K562 (cell line): ENCODE data around the gene HYAL1.

Source experiments
- CEBPB ChIP-seq: fragments of 450-650 bp; IDR thresholded peaks from 2 replicates; pipeline ENCODE4 v1.6.1; 2016; ENCODE audit warnings: missing genetic modification characterization, missing compliant biosample characterization
- CHCHD3 ChIP-seq: fragments of 250-450 bp; sonication (Bioruptor Pico); IDR thresholded peaks from 2 replicates; pipeline ENCODE4 v2.1.2; 2022; ENCODE audit warnings: mild to moderate bottlenecking
- MEIS2 ChIP-seq: fragments of 450-650 bp; IDR thresholded peaks from 2 replicates; pipeline ENCODE4 v1.6.1; 2014; ENCODE audit warnings: mild to moderate bottlenecking; ENCODE audit not compliant: partially characterized antibody
- NR3C1 ChIP-seq: sonication (generic); formaldehyde crosslinking; IDR thresholded peaks from 2 replicates; pipeline ENCODE4 v1.8.1; 2022; ENCODE audit warnings: missing genetic modification reagents
- POLR2A ChIP-seq: fragments of 450-650 bp; conservative IDR thresholded peaks from 2 replicates; pipeline ENCODE4 v1.6.1; 2016
- SIN3A ChIP-seq, 2 experiments: fragments of 150-350 bp in 1 of 2; IDR thresholded peaks; 2 replicates each; pipeline ENCODE4 v1.6.1; 2011 to 2016; ENCODE audit warnings: borderline replicate concordance in 2 of 2, low read depth in 2 of 2, low read length in 2 of 2, mild to moderate bottlenecking in 2 of 2, moderate library complexity in 2 of 2; ENCODE audit not compliant: control insufficient read depth in 1 of 2
- STAG1 ChIP-seq: sonication (generic); formaldehyde crosslinking; IDR thresholded peaks from 2 replicates; pipeline ENCODE4 v1.5.0; 2020; ENCODE audit warnings: missing genetic modification reagents, borderline replicate concordance
- TCF7L2 ChIP-seq: fragments of 150-350 bp; IDR thresholded peaks from 2 replicates; pipeline ENCODE4 v1.6.1; 2016; ENCODE audit warnings: low read depth, mild to moderate bottlenecking, low read length, moderate library complexity
- U2AF1 ChIP-seq: fragments of 200-400 bp; formaldehyde crosslinking; optimal IDR thresholded peaks from 2 replicates; pipeline ENCODE3; 2017; ENCODE audit warnings: mild to moderate bottlenecking, low read depth, low read length, moderate library complexity
- TF ChIP-seq, protein P1 (sequence below), 2 experiments: fragments of 450-650 bp in 1 of 2; sonication (generic) in 1 of 2; formaldehyde crosslinking in 1 of 2; IDR thresholded peaks in 1 of 2; conservative IDR thresholded peaks in 1 of 2; 2 replicates each; pipeline versions ENCODE4 v1.6.1 to v1.8.1; 2016 to 2023; ENCODE audit warnings: mild to moderate bottlenecking in 2 of 2, moderate library complexity in 2 of 2, inconsistent platforms in 1 of 2, missing genetic modification reagents in 1 of 2

DNA sequence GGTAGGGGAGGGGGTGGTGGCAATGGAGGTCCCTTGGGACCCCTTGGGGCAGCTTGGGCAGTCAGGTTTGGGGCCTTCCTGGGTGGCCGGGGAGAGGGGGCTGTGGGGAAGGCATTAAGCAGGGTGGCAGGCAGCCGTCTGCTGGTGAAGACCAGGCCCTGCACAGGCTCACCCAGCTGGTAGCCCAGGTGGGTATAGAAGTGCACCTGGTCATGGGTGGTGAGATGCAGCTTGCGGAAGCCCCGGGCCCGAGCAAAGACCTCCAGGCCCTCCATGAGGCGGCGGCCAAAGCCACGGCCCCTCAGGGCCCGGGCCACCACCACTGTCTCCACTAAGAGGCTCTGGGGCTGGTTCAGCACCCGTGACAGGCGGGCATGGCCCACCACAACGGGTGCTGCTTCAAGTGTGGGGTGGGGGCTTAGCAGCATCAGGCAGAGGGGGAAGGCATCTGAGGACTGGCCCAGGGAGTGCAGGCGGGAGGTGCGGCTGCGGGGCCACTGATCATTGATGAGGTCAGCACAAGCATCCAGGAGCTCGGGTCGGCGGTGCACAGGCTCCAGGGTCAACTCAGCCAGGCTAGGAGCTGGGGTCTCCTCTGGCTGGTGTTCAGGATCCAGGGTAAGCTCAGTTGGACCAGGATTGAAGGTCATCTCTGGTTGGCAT lies 6.5 kb downstream of the HYAL1 start:
- TF ChIP-seq SIN3A (IDR thresholded peaks at IDR 0.05; ENCODE audit: borderline replicate concordance in 2 of 2, control insufficient read depth in 1 of 2, low read depth in 2 of 2, low read length in 2 of 2), result no peak
- no peak for TF ChIP-seq TCF7L2
- no peak for TF ChIP-seq POLR2A
- TF ChIP-seq STAG1 (CRISPR knock-in tag), result no peak
- no peak for TF ChIP-seq CHCHD3
- TF ChIP-seq, protein P1, sequence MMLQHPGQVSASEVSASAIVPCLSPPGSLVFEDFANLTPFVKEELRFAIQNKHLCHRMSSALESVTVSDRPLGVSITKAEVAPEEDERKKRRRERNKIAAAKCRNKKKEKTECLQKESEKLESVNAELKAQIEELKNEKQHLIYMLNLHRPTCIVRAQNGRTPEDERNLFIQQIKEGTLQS (IDR thresholded peaks at IDR 0.05), result no peak
- TF ChIP-seq, protein P1 (CRISPR knock-in tag; conservative IDR thresholded peaks at IDR 0.05), result no peak
- no peak for TF ChIP-seq CEBPB
- TF ChIP-seq U2AF1, result no peak
- no peak for TF ChIP-seq NR3C1 (CRISPR knock-in tag)
- no peak for TF ChIP-seq MEIS2
